NCI-H1092 treated with DMSO at 0.1 percent for 48 hours (cell line): ENCODE data around the gene PRKG1.
"Not testable (repeated sequence)": the region's sequence is repeated elsewhere in the genome, so short reads cannot be mapped to it uniquely, and the experiment has no call there.

Experiments
- DNase-seq: peaks from one replicate; lab custom pipeline; 2025; lab: John Stamatoyannopoulos, UW

Gene PRKG1

GRCh38 chr10:51427758-51428157 lies 353.5 kb downstream of the PRKG1 start:
- no peak for DNase-seq

DNA sequence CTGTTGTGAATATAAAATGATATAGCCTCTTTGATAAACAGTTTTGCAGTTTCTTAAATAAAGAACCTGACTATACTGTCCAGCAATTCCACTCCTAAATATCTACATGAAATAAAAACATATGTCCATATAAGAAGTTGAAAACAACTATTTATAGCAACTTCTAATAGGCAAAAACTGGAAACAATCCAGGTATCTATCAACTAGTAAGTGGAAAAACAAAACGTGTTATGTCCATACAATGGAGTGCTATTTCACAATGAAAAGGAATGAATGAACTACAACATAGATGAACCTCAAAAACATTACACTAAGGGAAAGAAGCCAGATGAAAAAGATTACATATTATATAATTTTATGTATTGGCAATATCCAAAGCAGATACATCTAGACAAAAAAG lies 356.2 kb downstream of the PRKG1 start:
- DNase-seq: no peak

DNA sequence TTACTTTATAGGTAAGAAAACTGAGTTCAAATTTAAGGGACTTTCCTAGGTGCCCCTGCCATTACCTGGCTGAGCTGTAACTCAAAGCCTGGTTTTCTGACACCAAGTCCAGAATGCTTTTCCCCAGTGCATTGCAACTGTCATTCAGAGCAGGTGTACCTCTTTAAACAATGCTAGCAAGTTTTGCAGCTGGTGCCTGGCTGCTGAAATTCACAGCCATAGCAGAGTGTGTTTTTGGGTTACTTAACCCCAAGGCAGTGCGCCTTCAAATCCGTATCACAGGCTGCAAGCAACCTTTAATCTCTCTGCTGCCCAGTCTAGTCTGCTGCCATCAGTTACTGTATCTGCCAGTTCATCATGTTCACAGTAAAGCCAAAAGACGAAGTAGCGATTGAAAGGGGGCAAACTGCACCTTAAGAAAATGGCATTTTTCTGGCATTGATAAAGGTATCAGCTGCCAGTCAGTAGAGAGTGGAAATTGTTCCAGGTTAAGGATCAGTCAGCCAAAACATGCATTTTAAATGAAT lies 359.7 kb downstream of the PRKG1 start:
- DNase-seq: no peak

GRCh38 chr10:51436805-51437204 lies 362.5 kb downstream of the PRKG1 start:
- no peak for DNase-seq

- DNase-seq: no peak
Observed at GRCh38 chr10:51439645-51440044, 365.4 kb downstream of the PRKG1 start.

DNA sequence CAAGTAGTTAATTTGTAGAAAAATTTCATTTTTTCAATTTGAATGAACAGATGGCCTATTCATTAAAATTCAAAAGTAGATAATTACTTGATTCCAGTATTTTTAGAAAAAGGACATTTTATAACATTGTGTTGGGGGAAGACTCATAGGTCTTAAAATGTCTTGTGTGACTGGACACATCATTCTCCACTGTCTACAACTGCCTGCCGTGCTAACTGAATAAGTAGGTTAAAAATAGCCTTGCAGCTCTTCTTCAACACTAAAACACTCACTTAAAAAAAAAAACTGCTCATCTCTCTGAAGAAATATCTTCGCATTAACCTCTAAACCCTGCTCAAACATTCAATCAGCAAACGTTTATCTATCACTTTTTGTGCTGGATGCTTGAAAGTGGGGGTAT lies 371.3 kb downstream of the PRKG1 start:
- DNase-seq: no peak

GRCh38 chr10:51447119-51447518 lies 372.8 kb downstream of the PRKG1 start:
- no peak for DNase-seq

DNA sequence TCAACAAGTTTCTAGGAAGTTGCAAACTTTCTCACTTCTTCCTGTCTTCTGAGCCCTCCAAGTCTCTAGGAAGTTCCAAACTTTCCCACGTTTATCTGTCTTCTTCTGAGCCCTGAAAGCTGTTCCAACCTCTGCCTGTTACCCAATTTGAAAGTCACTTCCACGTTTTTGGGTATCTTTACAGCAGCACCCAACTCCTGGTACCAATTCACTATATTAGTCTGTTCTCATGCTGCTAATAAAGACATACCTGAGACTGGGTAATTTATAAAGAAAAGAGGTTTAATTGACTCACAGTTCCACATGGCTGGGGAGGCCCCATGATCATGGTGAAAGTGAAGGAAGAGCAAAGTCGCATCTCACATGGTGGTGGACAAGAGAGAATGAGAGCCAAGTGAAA lies 381.5 kb downstream of the PRKG1 start:
- not testable (repeated sequence) for DNase-seq

DNA sequence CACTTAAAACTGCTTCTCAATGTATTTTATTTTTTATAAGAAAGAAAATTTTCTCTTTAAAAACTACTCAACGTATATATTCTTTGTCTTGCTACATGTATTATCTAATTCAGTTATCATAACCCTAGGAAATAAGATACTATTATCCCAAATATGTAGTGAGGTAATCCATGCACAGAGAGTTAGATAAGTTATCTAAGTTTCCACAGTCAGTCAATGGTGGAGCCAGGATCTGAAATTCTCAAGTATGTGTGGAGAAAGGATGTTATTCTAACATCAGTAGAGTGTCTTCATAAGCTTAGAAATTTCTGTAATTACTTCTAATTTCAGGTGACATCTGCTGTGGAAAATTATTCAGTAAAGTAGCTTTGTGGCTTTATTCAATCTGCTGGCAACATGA lies 385.2 kb downstream of the PRKG1 start:
- DNase-seq: no peak

DNA sequence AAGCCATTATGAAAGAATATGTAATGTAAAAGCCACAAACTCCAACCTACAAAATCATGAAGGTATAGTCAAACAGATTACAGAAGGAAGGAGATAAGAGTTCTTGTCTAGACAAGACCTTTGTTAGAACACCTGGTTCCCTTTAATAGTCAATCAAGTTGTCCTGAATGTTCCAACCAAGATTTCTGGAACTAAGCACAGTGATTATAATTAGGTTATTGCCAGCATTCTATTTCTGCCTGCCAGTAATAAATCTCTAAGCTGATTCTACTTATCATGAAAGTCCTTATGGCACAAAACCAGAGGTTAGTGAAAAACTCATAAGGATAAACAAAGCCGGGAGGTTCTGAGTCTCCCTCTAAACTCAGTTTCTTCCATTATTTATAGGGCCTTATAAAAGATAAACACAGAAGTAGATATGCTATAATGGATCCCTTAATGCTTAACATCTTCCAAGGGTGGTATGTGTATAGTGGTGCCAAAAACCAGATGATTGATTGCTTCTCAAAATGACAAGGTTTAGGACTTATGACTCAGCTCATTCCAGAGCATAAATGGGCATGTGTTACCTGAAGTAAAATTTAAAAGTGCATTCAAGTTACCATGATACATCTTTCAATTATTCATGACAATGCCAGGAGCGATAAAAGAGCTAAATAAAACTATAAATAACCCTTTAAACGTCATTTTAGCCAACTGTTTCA lies 387.9 kb downstream of the PRKG1 start:
- DNase-seq: no peak

DNA sequence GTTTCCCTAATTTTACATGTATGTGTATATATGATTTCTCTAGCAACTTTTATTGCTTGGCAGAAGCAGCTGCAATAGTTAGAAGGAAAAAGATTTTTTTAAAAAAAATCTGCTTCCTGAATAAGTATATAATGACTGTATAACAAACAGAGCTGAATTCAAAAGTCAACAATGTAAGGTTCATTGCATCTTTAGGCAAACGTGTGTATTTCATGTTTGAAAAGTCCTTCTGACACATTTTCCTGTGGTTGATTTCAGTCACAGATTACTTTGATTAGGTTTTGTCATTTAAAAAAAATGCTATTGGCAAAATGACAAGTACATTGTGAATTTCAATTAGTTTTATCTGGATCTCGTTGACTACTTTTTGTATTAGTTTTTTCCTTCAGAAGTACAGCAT lies 394.1 kb downstream of the PRKG1 start:
- DNase-seq: no peak

- DNase-seq: no peak
Observed at GRCh38 chr10:51469686-51470085, 395.4 kb downstream of the PRKG1 start.

GRCh38 chr10:51471271-51471670 lies 397.0 kb downstream of the PRKG1 start:
- no peak for DNase-seq

GRCh38 chr10:51472154-51472553 lies 397.9 kb downstream of the PRKG1 start:
- no peak for DNase-seq

- DNase-seq: no peak
Observed at GRCh38 chr10:51479711-51480110, 405.4 kb downstream of the PRKG1 start.

DNA sequence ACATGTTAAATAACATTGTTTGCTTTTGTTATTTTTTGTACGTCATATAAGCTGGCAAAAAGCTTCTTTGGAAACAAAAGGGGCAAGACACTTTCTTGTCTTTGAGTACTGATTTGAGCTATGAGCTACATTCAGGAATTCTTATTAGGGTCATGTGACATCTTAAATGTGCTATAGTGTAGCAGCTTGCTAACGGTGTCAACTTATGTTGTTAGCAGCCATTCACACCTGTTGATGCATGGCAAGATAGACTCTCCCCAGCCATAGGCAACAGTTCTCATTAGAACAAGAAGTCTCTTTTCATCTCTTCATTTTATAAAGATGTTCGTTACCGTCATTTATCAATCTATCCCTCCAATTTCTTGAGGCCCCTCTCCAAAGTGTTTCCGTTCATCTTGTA lies 411.4 kb downstream of the PRKG1 start:
- DNase-seq: no peak

DNA sequence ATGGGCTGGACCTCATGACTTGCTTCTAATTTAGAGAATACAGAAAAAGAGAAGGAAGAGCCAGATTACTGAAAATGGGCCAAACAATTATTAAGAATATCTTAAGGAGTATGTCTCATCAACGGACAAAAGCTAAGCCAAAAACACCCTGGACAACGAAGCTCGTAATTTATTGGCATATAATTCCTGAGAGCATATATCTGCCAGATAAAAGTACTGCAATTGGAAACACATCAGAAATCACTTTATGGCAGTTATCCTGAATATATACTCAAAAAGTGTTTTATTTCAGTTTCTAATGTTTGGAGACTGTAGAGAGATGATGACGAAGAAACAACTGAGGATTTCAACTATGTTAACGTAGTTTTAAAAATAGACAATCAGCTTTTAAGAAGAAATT lies 413.3 kb downstream of the PRKG1 start:
- no peak for DNase-seq

DNA sequence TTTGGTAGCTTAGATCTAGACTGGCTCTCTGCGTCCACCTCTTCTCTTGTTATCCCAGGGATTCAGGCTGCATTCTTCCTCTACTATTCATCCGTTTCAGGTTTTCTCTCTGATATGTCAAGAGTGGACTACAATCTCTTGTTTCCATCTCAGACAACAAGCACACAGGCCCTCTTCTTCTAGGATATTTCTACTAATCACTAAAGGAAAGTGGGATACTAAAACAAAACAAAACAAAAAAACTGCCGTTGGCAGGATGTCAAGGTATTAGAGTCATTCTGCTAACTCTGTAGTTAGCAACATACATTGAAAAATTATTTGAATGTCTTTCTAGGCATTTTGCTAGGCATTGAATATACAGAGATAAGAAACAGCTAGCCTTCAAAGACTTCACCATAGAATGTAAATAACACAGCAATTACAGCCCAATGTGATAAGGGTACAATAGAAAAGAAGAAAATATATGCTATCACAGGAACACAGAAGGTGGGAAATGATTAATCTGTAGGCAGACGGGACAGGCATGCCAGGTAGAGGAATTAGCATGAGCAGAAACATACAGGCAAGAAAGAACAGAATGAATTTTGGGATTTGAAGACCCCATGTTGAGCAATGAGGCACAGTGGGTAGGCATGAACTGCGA lies 414.6 kb downstream of the PRKG1 start:
- no peak for DNase-seq

GRCh38 chr10:51498424-51498823 lies 424.1 kb downstream of the PRKG1 start:
- no peak for DNase-seq

DNA sequence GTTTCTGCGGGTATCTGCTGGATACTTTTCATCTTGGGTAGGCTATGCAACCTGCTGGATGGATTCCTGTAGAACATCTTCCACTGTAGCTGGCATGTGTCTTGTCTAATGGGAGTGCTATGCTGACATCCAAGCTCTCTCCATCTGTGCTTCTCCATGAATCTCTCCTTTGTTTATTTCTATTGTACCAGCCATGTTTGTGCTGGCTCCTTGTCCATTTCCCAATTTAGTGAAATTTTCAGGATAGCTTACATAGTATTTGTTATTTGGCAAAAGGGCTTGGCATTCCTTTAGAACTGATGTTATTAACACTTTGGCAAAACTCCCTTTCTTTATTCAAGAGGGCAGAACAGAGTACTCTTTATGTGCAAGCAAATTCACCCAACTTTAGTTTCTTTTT lies 427.1 kb downstream of the PRKG1 start:
- no peak for DNase-seq

DNA sequence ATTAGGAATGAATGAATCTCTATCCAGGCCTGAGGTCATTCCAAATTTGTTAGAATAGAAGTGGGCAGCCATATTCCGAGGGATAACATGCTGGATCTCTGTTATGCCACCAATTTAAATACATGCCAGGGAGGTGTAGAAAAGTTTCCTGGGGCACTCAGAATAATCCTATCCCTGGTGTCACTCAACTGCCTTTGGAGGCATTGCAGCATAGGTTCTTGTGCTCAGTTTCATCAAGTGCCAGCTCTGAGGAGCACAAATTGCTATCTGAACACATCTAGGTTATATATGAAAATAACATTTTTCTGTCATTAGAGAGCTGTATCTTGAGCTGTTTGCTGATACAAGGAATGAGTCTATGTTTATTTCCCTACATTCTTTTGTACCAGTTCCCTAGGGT lies 427.8 kb downstream of the PRKG1 start:
- DNase-seq: no peak

- DNase-seq: no peak
Observed at GRCh38 chr10:51503378-51503777, 429.1 kb downstream of the PRKG1 start.

DNA sequence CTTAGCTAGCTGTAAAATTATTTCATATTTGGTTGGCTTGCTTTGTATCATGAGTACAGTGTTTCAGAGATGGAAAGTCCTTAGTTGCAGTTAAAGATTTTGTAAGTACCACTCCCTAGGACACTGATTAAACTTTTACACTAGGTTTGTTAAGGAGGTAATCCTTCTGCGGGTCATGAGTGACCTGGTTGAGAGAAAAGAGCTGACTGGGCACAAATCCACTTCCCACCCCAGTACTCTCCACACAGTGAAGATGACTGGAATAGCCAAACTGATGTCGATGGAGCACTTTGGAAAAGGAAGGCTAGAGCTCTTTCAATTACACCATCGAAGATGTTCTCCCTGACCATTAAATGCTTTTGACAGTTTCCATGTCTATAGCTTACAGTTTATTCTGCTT lies 433.2 kb downstream of the PRKG1 start:
- DNase-seq: no peak

GRCh38 chr10:51508156-51508555 lies 433.9 kb downstream of the PRKG1 start:
- no peak for DNase-seq
